Heart left ventricle (tissue), 16 donors: Measurements from ENCODE around the gene ARFRP1. TPM values are rescaled to one million over a fixed set of nuclear protein-coding genes. Genes with fewer than 3 reads are reported as not detected.

Experiments used
- ATAC-seq, 4 donors: fragments of 200-7000 bp; cut with Tn5 transposase; one replicate each; pipeline ENCODE4 v1.9.1; 2020 to 2022; ENCODE audit warnings: moderate library complexity in 4 of 4, mild to moderate bottlenecking in 3 of 4, moderate number of reproducible peaks in 1 of 4
- DNase-seq, 5 donors: peaks; one replicate each; pipeline ENCODE4 v3.0.0-alpha.2; 2020
- H3K27ac ChIP-seq, 12 donors: fragments of 200-600 bp; sonication (generic) in 4 of 12; one replicate each; pipeline versions ENCODE4 v1.5.0 to v1.8.0; 2016 to 2022; ENCODE audit warnings: mild to moderate bottlenecking in 2 of 12
- H3K27me3 ChIP-seq, 9 donors: fragments of 200-600 bp; sonication (generic) in 2 of 9; one replicate each; pipeline versions ENCODE4 v1.5.1 to v1.8.0; 2016 to 2022; ENCODE audit warnings: mild to moderate bottlenecking in 3 of 9
- H3K36me3 ChIP-seq, 9 donors: fragments of 200-600 bp; sonication (generic) in 2 of 9; one replicate each; pipeline versions ENCODE4 v1.5.0 to v1.8.0; 2018 to 2022; ENCODE audit warnings: mild to moderate bottlenecking in 2 of 9
- H3K4me1 ChIP-seq, 12 donors: fragments of 200-600 bp; sonication (generic) in 4 of 12; one replicate each; pipeline versions ENCODE4 v1.5.0 to v1.8.0; 2016 to 2022; ENCODE audit warnings: mild to moderate bottlenecking in 3 of 12
- H3K4me3 ChIP-seq, 12 donors: fragments of 200-600 bp; sonication (generic) in 4 of 12; one replicate each; pipeline versions ENCODE4 v1.5.0 to v1.8.0; 2017 to 2022; ENCODE audit warnings: mild to moderate bottlenecking in 9 of 12, moderate library complexity in 4 of 12
- H3K9me3 ChIP-seq, 12 donors: fragments of 200-600 bp; sonication (generic) in 4 of 12; one replicate each; pipeline versions ENCODE4 v1.5.0 to v1.8.0; 2016 to 2022; ENCODE audit warnings: mild to moderate bottlenecking in 1 of 12
- CTCF ChIP-seq, 12 donors: fragments of 200-600 bp; sonication (generic) in 4 of 12; IDR thresholded peaks; one replicate each; pipeline versions ENCODE4 v1.5.0 to v1.8.0; 2018 to 2022; ENCODE audit warnings: antibody characterized with exemption in 12 of 12, mild to moderate bottlenecking in 5 of 12
- POLR2A ChIP-seq, 2 donors: fragments of 450-650 bp; IDR thresholded peaks; one replicate each; pipeline ENCODE4 v1.6.1; 2017; ENCODE audit warnings: antibody characterized with exemption in 2 of 2, mild to moderate bottlenecking in 2 of 2, moderate library complexity in 2 of 2
- WGBS, 4 donors: extraction: QIAGEN DNeasy Blood & Tissue Kit in 2 of 4; methylation state at CpG; one replicate each; pipeline versions ENCODE4 v1.1.5 to v1.1.7; 2013 to 2018; 5-methylcytosine and 5-hydroxymethylcytosine counted together
- intact Hi-C, 10 donors: fragments of 100-400 bp; cut with DNase I; formaldehyde crosslinking; loops; one replicate each; pipeline versions ENCODE4 v1.11.1 to v1.14.2; 2022
- polyA plus RNA-seq, 2 donors: library from polyadenylated mRNA; stranded (reverse); fragments of 200-250 nt; gene quantifications; one replicate each; pipeline ENCODE4 v1.2.3, GENCODE V29; 2013
- total RNA-seq, 9 donors: library from RNA; depleted of rRNA in 2 of 9; stranded (reverse); fragments of >200 nt in 2 of 9; fragmentation: NEBNext Ultra II Directional in 3 of 9; extraction: Animal tissue kit (Norgen Biotek cat#: 25700) in 3 of 9; gene quantifications; one replicate each; pipeline versions ENCODE4 v1.1.0 to v1.2.4, GENCODE V29; 2016 to 2023
- donor health status: ischemic (EF 13 %, LVEDD 7.1; RV severe dilation, severe dysfunction).
- donor health status: healthy with polysubstance abuse.
- donor health status: DM: no; HTN: yes; CAD: no.
- donor health status: DM: no; HTN: no; CAD: no.
- donor health status: ischemic (EF 25% LVEDD 6.9; RV normal size, moderate dysfunction).
- donor health status: ischemic (EF 25% LVEDD 5.7; RV mildly dilated, moderate dysfunction).
- donor health status: healthy.
- donor health status: DM: yes; HTN: yes; CAD: no.
- donor health status: ischemic (EF 35%, LVEDD 5.7; RV mildly dilated, moderate dysfunction).
- donor health status: nonischemic (EF 11% LVEDD 7.7; RV severe dilation, severe dysfunction).
- donor health status: DM: yes; HTN: yes; CAD: no.
- donor health status: PGD.
- donor health status: ischemic (EF 29% LVEDD 5.4; RV normal size, mild dysfunction).
- donor health status: nonischemic (EF 23%, LVEDD 6.1; RV moderate dilation, normal function).

The ARFRP1 gene
- total and polyA plus RNA-seq, 11 donors, result 27.3 to 47.8 (median 35.9) TPM

DNA sequence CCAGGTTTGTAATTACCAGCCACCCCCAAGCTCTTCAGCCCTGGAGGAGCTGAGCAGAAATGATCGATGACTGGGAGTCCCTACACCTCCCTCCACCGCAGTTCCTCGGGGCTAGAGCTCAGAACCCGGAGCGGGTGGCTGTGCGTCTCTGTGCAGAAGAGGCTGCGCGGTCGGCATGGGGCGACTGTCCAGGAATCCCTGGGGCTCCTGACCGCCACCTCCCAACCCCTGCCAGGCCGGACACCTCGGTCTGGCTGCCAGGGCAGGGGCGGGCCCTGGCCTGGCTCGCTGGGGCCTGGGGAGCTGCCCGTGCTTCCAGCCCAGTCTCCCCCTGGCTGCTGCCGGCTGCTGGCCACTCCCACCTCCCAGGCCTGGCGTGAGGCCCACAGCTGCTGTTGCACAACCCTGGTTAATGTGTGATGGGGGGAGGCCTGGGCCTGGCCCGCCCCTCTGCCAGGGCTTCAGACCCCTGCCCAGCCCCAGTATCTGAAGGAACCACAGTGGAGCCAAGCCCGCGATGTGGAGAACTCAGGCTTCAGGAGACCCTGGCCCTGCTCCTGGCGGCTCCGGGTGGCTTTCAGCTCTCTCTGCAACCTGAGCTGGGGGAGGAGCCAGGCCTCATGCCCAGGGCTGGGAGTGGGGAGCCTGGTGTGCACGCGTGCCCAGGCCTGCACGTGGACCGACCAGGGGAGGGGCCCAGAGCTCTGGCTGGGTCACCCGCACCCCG, 33.0 kb upstream of the ARFRP1 start:
- 0 to 5% (median 2%) methylated on average over 13 to 29 of the region's 29 CpGs for WGBS, 4 donors
- DNase-seq, result peak; percentile 93 to 96 (median 94)
- peak; percentile 77 to 89 (median 82) for ATAC-seq
- TF ChIP-seq CTCF (IDR thresholded peaks at IDR 0.05), result peak in 7 of 12 donors; percentile 14 to 64 (median 48)
- TF ChIP-seq POLR2A (IDR thresholded peaks at IDR 0.05), result peak in 1 of 2 donors; percentile 26
- intact Hi-C loops, result loop anchor here in 1 of 10 donors (5.0 kb wide), 1 partner anchor 87 kb away; no protein-coding TSS in a partner anchor
- Histone ChIP-seq H3K27ac (peak overlapping the region; percentile 77 to 99 (median 94)), H3K27me3 (no peaks in the 10 kb centered on the region), H3K9me3 (no peaks in the 10 kb centered on the region), H3K36me3 (peaks cover 0 to 49% (median 40%) of the 10 kb centered on the region in 9 donors), H3K4me1 (peaks cover 9 to 46% (median 35%) of the 10 kb centered on the region in 12 donors), H3K4me3 (peak overlapping the region; percentile 40 to 81 (median 67))

DNA sequence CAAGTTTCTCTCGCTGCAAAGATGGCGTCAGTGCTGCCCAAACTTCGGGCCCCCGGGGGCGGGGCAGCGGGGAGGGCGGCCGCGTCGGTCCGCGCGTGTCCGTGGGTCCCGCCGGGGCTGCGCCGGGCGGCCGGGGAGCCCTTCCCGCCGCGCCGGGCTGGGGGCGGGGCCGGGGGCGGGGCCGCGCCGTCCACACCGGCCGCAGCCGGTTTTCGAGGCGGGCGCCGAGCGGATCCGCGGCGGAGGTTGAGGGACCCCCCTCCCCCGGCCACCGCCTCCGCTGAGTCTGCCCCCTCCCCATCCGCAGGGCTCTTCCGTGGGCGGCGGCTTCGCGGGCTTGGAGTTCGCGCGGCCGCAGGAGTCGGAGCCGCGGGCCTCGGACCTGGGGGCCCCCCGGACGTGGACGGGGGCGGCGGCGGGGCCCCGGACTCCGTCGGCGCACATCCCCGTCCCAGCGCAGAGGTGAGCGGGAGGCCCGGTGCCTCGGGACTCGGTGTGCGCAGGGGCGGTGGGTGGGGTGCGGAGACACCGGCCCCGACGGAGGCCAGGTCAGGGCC, 32.4 kb upstream of the ARFRP1 start:
- DNase-seq (peak in 4 of 5 donors; percentile 51 to 82 (median 62)), ATAC-seq (peak in 2 of 4 donors; percentile 0 to 1)
- H3K4me3 ChIP-seq, result peak overlapping the region; percentile 40 to 81 (median 67)
- intact Hi-C loops, result loop anchor here in 1 of 10 donors (5.0 kb wide), 1 partner anchor 87 kb away; no protein-coding TSS in a partner anchor
- TF ChIP-seq POLR2A (IDR thresholded peaks at IDR 0.05) (no peak), CTCF (IDR thresholded peaks at IDR 0.05) (no peak)
- H3K27me3 ChIP-seq, result no peaks in the 10 kb centered on the region
- no peaks in the 10 kb centered on the region for H3K9me3 ChIP-seq
- H3K4me1 ChIP-seq, result peaks cover 9 to 46% (median 35%) of the 10 kb centered on the region in 12 donors
- WGBS, 4 donors, result 0 to 1% (median 0%) methylated on average over 17 to 80 of the region's 80 CpGs
- H3K36me3 ChIP-seq, result peaks cover 0 to 49% (median 37%) of the 10 kb centered on the region in 9 donors
- peak overlapping the region; percentile 77 to 99 (median 94) for H3K27ac ChIP-seq

GRCh38 chr20:63739130-63740069, 31.6 kb upstream of the ARFRP1 start, which contains the start of gene SLC2A4RG:
TSS of gene SLC2A4RG (plus strand) at chr20:63739776. CDS start at chr20:63739913, 137 bp downstream.
- peaks cover 9 to 46% (median 35%) of the 10 kb centered on the region in 12 donors for H3K4me1 ChIP-seq
- no peak for TF ChIP-seq CTCF (IDR thresholded peaks at IDR 0.05)
- TF ChIP-seq POLR2A (IDR thresholded peaks at IDR 0.05), result no peak
- no peaks in the 10 kb centered on the region for H3K27me3 ChIP-seq
- ATAC-seq (peak; percentile 50 to 73 (median 63)), DNase-seq (peak; percentile 81 to 92 (median 87))
- intact Hi-C loops, result loop anchor here in 2 of 10 donors (5.0 to 10.0 kb wide), 3 partner anchors 65 to 88 kb away; partner anchors contain the start of gene RTEL1 (in 1 of the 2)
- 0 to 4% (median 1%) methylated on average over 3 to 136 of the region's 136 CpGs for WGBS, 4 donors
- peaks cover 0 to 48% (median 38%) of the 10 kb centered on the region in 9 donors for H3K36me3 ChIP-seq
- no peaks in the 10 kb centered on the region for H3K9me3 ChIP-seq
- peak within 1 kb of the TSS; percentile 87 to 100 (median 96) for H3K27ac ChIP-seq
- peak within 1 kb of the TSS; percentile 51 to 95 (median 68) for H3K4me3 ChIP-seq
